SH-SY5Y (cell line): ENCODE results near the gene FOLR3.

Experiments used
- GATA2 ChIP-seq: IDR thresholded peaks from 2 replicates; pipeline ENCODE4 v1.6.1; 2011; ENCODE audit warnings: mild to moderate bottlenecking, low read depth, low read length
- GATA3 ChIP-seq: IDR thresholded peaks from 2 replicates; pipeline ENCODE4 v1.6.1; 2011; ENCODE audit warnings: low read depth, mild to moderate bottlenecking, low read length, moderate library complexity

GRCh38 chr11:72102631-72102945 lies 32.9 kb upstream of the FOLR3 start:
- TF ChIP-seq GATA2 (no peak), GATA3 (no peak)
